Stimulated activated CD4-positive, alpha-beta T cell treated with anti-CD3 and anti-CD28 coated beads, TNF-alpha, amount 100 ng/mL, for 4 hours (primary cell): ENCODE measurements around the gene ADGRE1.
A peak's percentile ranks its signal among the peaks of the same experiment; 100 is the strongest.

Source experiments
- DNase-seq, 3 experiments: peaks; one replicate each; pipeline ENCODE4 v3.0.0-alpha.2; 2020; ENCODE audit warnings: low read depth in 3 of 3

The ADGRE1 gene

GRCh38 chr19:6875218-6875617 is 12.2 kb upstream of the ADGRE1 start:
- no peak for DNase-seq

GRCh38 chr19:6876748-6877147 is 10.6 kb upstream of the ADGRE1 start:
- DNase-seq: no peak

- DNase-seq: no peak
Observed at GRCh38 chr19:6877766-6878165, 9.6 kb upstream of the ADGRE1 start.

GRCh38 chr19:6886277-6886897 is 992 bp upstream of the ADGRE1 start:
- DNase-seq: no peak

GRCh38 chr19:6888967-6889366 is 1.6 kb downstream of the ADGRE1 start:
- DNase-seq: no peak

DNA sequence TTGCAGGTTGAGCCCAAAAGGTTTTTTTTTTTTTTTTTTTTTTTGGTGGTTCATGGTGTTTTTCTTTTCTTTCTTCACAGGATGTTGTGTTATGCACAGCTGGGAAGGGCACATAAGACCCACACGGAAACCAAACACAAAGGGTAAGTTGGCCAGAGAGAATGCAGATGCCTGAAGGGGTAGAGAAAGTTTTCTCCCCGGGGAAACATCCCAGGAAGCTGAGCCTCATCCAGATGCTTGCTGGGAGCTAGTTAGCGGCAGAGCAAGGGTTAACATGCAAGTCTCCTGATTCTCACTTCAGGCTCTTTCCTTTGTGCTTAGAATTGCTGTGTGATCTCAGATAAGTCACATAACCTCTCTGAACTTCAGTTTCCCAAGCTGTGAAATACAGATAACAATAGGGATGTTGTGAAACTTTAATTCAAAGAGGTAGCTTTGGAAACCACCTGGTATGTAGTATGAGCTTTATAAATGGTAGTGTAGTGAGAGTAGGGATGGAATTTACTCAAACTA is 3.1 kb downstream of the ADGRE1 start:
- DNase-seq: no peak

- no peak for DNase-seq
Observed at GRCh38 chr19:6890938-6891337, 3.6 kb downstream of the ADGRE1 start.

DNA sequence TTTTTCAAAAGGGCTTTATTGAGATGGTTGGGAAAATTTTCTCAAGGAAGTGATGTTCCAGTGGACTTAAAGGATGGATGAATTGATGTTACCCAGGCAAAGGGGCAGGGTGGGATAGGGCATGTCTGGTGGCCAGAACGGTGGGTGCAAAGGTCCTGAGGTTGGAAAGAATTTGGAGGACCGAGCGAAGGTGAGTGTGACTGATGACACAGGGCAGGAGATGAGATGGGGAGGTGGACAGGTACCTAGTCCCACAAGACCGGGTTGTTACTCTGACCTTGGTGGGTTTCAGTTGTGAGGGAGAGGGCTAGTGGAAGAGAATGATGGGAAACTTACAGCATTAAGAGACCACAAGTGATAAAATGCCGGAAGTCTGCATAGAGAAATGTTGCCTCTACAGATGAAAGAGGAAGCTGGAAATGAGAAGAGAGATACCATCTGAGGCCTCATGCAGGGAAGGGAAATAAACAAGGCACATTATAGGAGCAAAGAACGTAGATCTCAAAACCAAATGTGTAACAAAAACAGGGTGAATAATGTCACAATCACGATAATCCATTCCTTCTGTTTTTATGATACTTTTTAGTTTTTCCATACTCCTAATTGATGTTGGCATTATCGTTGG is 4.5 kb downstream of the ADGRE1 start:
- no peak for DNase-seq

DNA sequence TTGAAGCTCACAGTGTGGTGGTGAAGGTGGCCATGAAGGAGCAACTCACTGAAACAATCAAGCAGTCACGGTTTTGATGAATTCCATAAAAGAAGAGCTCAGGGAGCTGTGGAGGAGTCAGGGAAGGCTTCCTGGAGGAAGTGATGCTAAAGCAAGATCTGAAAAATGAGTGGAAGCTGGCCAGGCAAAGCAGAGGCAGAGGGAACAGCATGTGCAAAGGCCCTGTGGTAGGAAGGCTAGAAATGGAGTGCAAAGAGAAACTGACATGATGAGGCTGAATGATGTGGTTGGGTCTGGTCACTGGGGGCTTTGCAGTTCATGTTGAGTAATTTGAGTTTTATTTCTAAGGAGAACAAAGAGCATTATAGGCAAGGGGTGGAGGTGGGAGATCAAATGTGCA is 6.9 kb downstream of the ADGRE1 start:
- DNase-seq: no peak

GRCh38 chr19:6903446-6903845 is 16.1 kb downstream of the ADGRE1 start:
- DNase-seq: no peak

DNA sequence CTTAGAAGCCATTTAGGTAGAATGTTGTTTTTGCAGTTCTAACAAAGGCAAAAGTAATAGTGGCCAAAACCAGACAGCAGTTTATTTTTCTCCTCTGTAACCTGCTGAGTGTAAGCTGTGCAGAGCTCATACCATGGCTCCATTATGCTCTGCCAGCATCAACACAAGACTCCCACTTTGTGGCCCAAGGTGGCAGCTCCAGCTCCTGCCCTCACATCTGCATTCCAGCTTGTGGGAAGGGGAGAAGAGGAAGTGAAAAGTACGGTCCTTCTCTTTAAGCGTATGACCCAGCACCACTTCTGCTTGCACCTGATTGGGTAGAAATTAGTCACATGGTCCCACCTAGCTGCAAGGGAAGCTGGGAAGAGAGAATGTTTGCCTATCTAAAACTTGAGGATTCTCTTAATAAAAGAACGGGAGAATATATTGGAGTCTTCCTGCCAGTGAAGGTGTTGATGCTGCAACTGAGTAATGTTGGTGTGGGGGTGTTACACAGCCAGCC is 19.2 kb downstream of the ADGRE1 start:
- no peak for DNase-seq

DNA sequence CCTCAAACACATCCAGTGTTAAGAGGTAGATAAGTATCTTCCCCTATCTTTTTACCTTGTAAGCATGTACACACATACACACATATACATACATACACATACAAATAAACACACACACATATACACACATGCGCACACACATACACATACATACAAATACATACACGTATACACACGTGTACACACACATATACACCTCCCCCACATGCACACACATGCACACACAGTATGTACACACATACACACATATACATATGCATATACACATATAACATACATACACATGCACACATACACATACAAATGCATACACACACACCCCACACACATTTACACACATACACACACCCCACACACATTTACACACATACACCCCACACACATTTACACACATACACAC is 24.1 kb downstream of the ADGRE1 start:
- no peak for DNase-seq

GRCh38 chr19:6914321-6914720 is 26.9 kb downstream of the ADGRE1 start:
- no peak for DNase-seq

GRCh38 chr19:6916952-6917351 is 29.6 kb downstream of the ADGRE1 start:
- DNase-seq: no peak

DNA sequence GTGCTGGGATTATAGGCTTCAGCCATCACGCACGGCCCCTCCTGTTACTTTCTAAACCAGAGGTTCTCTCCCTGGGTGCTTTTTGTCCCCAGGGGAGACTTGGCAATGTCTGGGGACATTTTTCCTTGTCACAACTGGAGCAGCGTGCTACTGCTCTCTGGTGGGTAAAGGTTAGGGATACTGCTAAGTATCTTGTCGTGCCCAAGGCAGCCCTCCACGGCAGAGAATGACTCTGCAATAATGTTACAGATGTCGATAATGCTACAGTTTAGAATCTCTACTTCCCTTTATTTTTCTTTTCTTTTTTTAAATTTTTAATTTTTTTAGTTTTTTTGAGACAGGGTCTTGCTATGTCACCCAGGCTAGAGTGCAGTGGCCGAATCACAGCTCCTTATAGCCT is 38.0 kb downstream of the ADGRE1 start:
- DNase-seq: no peak

- DNase-seq: peak in 1 of 3 experiments; percentile 4
Observed at GRCh38 chr19:6925801-6926751, 38.7 kb downstream of the ADGRE1 start.

- no peak for DNase-seq
Observed at GRCh38 chr19:6930190-6930589, 42.8 kb downstream of the ADGRE1 start.

GRCh38 chr19:6935069-6935468 is 47.7 kb downstream of the ADGRE1 start:
- no peak for DNase-seq

DNA sequence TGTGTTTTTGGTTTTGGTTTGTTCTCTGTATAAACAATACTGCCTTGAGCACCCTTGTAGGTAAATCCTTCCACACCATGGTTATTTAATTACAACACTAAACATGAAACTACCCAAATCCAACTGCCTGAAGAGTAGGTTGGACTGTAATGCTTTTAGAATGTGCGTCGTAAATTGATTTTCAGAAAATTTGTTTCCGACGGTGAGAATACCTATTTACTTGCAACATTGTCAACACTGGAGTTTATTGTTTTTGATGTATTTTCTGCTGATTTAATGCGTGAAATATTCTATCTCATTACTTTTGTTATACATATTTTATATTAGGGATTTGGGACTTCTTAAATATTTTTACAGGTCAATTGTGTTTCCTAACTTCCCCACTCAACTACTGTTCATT is 48.2 kb downstream of the ADGRE1 start:
- no peak for DNase-seq

- no peak for DNase-seq
Observed at GRCh38 chr19:6945733-6946132, 58.4 kb downstream of the ADGRE1 start.

- DNase-seq: no peak
Observed at GRCh38 chr19:6947745-6948144, 60.4 kb downstream of the ADGRE1 start.

DNA sequence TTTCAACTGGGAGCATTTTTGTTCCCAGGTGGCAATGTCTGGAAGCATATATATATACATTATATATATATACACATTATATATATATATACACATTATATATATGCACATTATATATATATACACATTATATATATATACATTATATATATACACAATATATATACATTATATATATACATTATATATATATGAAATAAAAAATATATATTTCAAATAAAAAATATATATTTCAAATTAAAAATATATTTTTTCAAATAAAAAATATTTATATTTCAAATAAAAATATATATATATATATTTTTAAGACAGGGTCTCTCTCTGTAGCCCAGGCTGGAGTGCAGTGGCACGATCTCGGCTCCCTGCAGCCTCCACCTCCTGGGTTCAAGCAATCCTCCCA is 61.5 kb downstream of the ADGRE1 start:
- no peak for DNase-seq
